HL-60 (cell line): Measurements from ENCODE around the gene RNF26.

Experiments used
- DNase-seq, 2 experiments: peaks; one replicate each; pipeline ENCODE4 v3.0.0-alpha.2; 2010 to 2020; ENCODE audit warnings: low read depth in 1 of 2, low spot score in 1 of 2
- H3K27ac ChIP-seq: fragments of 250-450 bp; sonication (Bioruptor Pico); replicated peaks from 2 replicates; pipeline ENCODE4 v1.5.1; 2020; ENCODE audit warnings: mild to moderate bottlenecking, moderate library complexity
- H3K27me3 ChIP-seq: fragments of 250-450 bp; sonication (Bioruptor Pico); 2 replicates; pipeline ENCODE4 v1.5.1; 2021; ENCODE audit warnings: mild to moderate bottlenecking, moderate library complexity; ENCODE audit not compliant: insufficient read depth, poor library complexity, severe bottlenecking
- H3K4me3 ChIP-seq: replicated peaks from 2 replicates; pipeline ENCODE4 v1.5.1; 2011; ENCODE audit warnings: mild to moderate bottlenecking, control low read depth, low read length; ENCODE audit not compliant: insufficient read depth
- CTCF ChIP-seq: IDR thresholded peaks from one replicate; pipeline ENCODE4 v1.5.1; 2011; ENCODE audit warnings: low read length, control low read depth, inconsistent platforms; ENCODE audit not compliant: insufficient read depth
- GABPA ChIP-seq: IDR thresholded peaks from 2 replicates; pipeline ENCODE4 v1.6.1; 2012; ENCODE audit warnings: low read depth
- POLR2AphosphoS5 ChIP-seq: IDR thresholded peaks from 2 replicates; pipeline ENCODE4 v1.6.1; 2012; ENCODE audit warnings: low read depth
- REST ChIP-seq: IDR thresholded peaks from 2 replicates; pipeline ENCODE4 v1.6.1; 2012; ENCODE audit warnings: low read depth; ENCODE audit not compliant: insufficient replicate concordance
- SPI1 ChIP-seq: IDR thresholded peaks from 2 replicates; pipeline ENCODE4 v1.6.1; 2012; ENCODE audit warnings: low read depth, mild to moderate bottlenecking, borderline replicate concordance

The RNF26 gene

GRCh38 chr11:119316016-119316728, 18.2 kb upstream of the RNF26 start:
- TF ChIP-seq CTCF (no peak), REST (no peak)
- peaks cover 38% of the 10 kb centered on the region for H3K27me3 ChIP-seq
- no peak overlapping the region for H3K27ac ChIP-seq
- peak overlapping the region; percentile 26 for H3K4me3 ChIP-seq
- no peak for DNase-seq

- DNase-seq = no peak
- H3K4me3 ChIP-seq = peak within 1 kb of the TSS; percentile 26
- H3K27ac ChIP-seq = no peak within 1 kb of the TSS
- TF ChIP-seq SPI1 (no peak), GABPA (no peak), POLR2AphosphoS5 (no peak), CTCF (no peak), REST (no peak)
- peaks cover 38% of the 10 kb centered on the region for H3K27me3 ChIP-seq
Measured at GRCh38 chr11:119316729-119317591, 17.4 kb upstream of the RNF26 start, which contains the start of gene MCAM. MCAM (minus strand) TSS chr11:119317130; CDS start chr11:119317101, 29 bp downstream.

GRCh38 chr11:119317592-119318239, 16.6 kb upstream of the RNF26 start:
- TF ChIP-seq REST (no peak), CTCF (no peak), GABPA (no peak), SPI1 (no peak), POLR2AphosphoS5 (no peak)
- H3K27me3 ChIP-seq = peaks cover 38% of the 10 kb centered on the region
- no peak overlapping the region for H3K4me3 ChIP-seq
- DNase-seq = no peak
- H3K27ac ChIP-seq = no peak overlapping the region
